Endodermal cell (in vitro differentiated cells): Measurements from ENCODE around the gene ALAD. TPM values are rescaled to one million over a fixed set of nuclear protein-coding genes. Genes with fewer than 3 reads are reported as not detected.
"Not testable (repeated sequence)": the region's sequence is repeated elsewhere in the genome, so short reads cannot be mapped to it uniquely, and the experiment has no call there.

Experiments used
- DNase-seq: peaks from one replicate; pipeline ENCODE4 v3.0.0-alpha.2; 2017
- H3K27ac ChIP-seq: 2 replicates; pipeline ENCODE4 v1.5.1; 2013; ENCODE audit warnings: mild to moderate bottlenecking, low read depth, low read length, moderate library complexity
- H3K27me3 ChIP-seq: 2 replicates; pipeline ENCODE4 v1.6.1; 2013; ENCODE audit warnings: mild to moderate bottlenecking, low read length, moderate library complexity; ENCODE audit not compliant: insufficient read depth, control insufficient read depth, poor library complexity, severe bottlenecking
- H3K36me3 ChIP-seq: 2 replicates; pipeline ENCODE4 v1.7.0; 2013; ENCODE audit warnings: mild to moderate bottlenecking, low read length, moderate library complexity; ENCODE audit not compliant: control insufficient read depth, insufficient read depth
- H3K4me1 ChIP-seq: one replicate; pipeline ENCODE4 v1.7.0; 2013; ENCODE audit warnings: low read length; ENCODE audit not compliant: control insufficient read depth, insufficient read depth
- H3K4me3 ChIP-seq: 2 replicates; pipeline ENCODE4 v1.5.1; 2013; ENCODE audit warnings: mild to moderate bottlenecking, low read length, moderate library complexity
- H3K9ac ChIP-seq: 2 replicates; pipeline ENCODE4 v1.6.1; 2013; ENCODE audit warnings: mild to moderate bottlenecking, low read length, moderate library complexity; ENCODE audit not compliant: poor library complexity, severe bottlenecking; ENCODE audit errors: extremely low read depth
- H3K9me3 ChIP-seq: 2 replicates; pipeline ENCODE4 v1.6.1; 2013; ENCODE audit warnings: mild to moderate bottlenecking, low read length, moderate library complexity; ENCODE audit not compliant: control insufficient read depth
- H3K27ac Mint-ChIP-seq: 2 replicates; pipeline ENCODE4 v1.8.0; 2020; ENCODE audit warnings: mixed read lengths
- H3K27me3 Mint-ChIP-seq: 2 replicates; pipeline ENCODE4 v1.8.0; 2021; ENCODE audit warnings: mild to moderate bottlenecking, mixed read lengths; ENCODE audit not compliant: insufficient read depth
- H3K36me3 Mint-ChIP-seq: 2 replicates; pipeline ENCODE4 v1.8.0; 2020; ENCODE audit warnings: low read depth, mixed read lengths
- H3K4me1 Mint-ChIP-seq: 2 replicates; pipeline ENCODE4 v1.8.0; 2020; ENCODE audit warnings: mixed read lengths
- H3K4me3 Mint-ChIP-seq: 2 replicates; pipeline ENCODE4 v1.8.0; 2020; ENCODE audit warnings: mild to moderate bottlenecking, moderate library complexity, mixed read lengths
- H3K9me3 Mint-ChIP-seq: 2 replicates; pipeline ENCODE4 v1.8.0; 2020; ENCODE audit warnings: mild to moderate bottlenecking, mixed read lengths
- CTCF ChIP-seq: fragments of 200-600 bp; sonication (generic); conservative IDR thresholded peaks from 2 replicates; pipeline ENCODE4 v1.5.0; 2021; ENCODE audit warnings: antibody characterized with exemption, mild to moderate bottlenecking
- WGBS, 2 experiments: methylation state at CpG; one replicate each; pipeline versions ENCODE4 v1.1.5 to v1.1.7; 2013; ENCODE audit warnings: missing lambda C conversion rate in 2 of 2, mixed read lengths in 1 of 2; ENCODE audit not compliant: insufficient coverage in 1 of 2, insufficient read length in 1 of 2; 5-methylcytosine and 5-hydroxymethylcytosine counted together
- total RNA-seq, 2 donors: library from RNA; stranded (reverse); fragmentation: NEBNext Ultra II Directional in 1 of 2; extraction: Animal tissue kit (Norgen Biotek cat#: 25700) in 1 of 2; gene quantifications; 2 replicates in 1 of 2; 3 replicates in 1 of 2; pipeline ENCODE4 v1.2.1, GENCODE V29; 2021

ALAD gene
- total RNA-seq, 2 donors from 2014 or later = 40.4 to 51.9 TPM

GRCh38 chr9:113381909-113382411 lies 19.1 kb downstream of the ALAD start:
- Mint-ChIP-seq H3K27ac (no peak overlapping the region), H3K4me3 (no peak overlapping the region), H3K27me3 (no peaks in the 10 kb centered on the region), H3K4me1 (peaks cover 22% of the 10 kb centered on the region), H3K36me3 (peaks cover 7% of the 10 kb centered on the region), H3K9me3 (no peaks in the 10 kb centered on the region)
- Histone ChIP-seq H3K4me1 (peaks cover 6% of the 10 kb centered on the region), H3K9me3 (no peaks in the 10 kb centered on the region), H3K36me3 (peaks cover 8% of the 10 kb centered on the region), H3K9ac (no peak overlapping the region), H3K4me3 (no peak overlapping the region), H3K27me3 (no peaks in the 10 kb centered on the region), H3K27ac (no peak overlapping the region)
- WGBS, 2 experiments = 92 to 95% methylated on average over 8 of the region's 8 CpGs
- no peak for DNase-seq
- no peak for TF ChIP-seq CTCF

DNA sequence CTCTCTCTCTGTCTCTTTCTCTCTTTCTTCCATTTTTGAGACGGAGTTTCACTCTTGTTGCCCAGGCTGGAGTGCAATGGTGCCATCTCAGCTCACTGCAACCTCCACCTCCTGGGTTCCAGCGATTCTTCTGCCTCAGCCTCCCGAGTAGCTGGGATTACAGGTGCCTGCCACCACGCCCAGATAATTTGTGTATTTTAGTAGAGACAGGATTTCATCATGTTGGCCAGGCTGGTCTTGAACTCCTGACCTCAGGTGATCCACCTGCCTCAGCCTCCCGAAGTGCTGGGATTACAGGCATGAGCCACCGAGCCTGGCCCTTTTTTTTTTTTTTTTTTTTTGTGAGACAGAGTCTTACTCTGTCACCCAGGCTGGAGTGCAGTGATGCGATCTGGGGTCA lies 19.6 kb downstream of the ALAD start:
- not testable (repeated sequence) for H3K4me3 Mint-ChIP-seq, H3K27ac Mint-ChIP-seq, H3K36me3 Mint-ChIP-seq, H3K27me3 Mint-ChIP-seq, H3K9me3 Mint-ChIP-seq, DNase-seq, H3K4me3 ChIP-seq, H3K9ac ChIP-seq, H3K36me3 ChIP-seq, H3K27me3 ChIP-seq, H3K9me3 ChIP-seq, H3K4me1 ChIP-seq, H3K27ac ChIP-seq
- WGBS, 2 experiments = 77 to 94% methylated on average over 2 to 7 of the region's 7 CpGs
- peaks cover 22% of the 10 kb centered on the region for H3K4me1 Mint-ChIP-seq

DNA sequence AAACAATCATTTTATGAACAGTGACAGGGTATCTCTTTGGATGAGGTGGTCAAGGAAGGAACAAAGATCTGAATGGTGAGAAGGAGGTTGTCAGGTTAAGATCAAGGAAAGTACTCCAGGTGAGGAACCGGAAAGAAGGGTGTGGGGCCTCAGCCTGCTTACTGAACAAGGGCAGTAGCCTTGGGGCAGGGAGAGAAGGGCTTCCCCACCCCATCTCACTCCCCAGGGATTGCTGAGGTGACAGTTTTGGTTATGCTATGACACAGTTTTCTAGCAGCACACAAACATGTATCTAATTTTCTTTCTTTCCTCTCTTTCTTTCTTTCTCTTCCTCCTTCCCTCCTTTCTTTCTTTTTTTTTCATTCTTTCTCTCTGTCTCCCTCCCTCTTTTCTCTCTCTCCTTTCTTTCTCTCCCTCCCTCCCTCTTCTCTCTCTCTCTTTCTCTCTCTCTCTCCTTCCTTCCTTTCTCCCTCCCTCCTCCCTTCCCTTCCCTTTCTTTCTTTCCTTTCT lies 20.2 kb downstream of the ALAD start:
- Histone ChIP-seq H3K27me3 (no peaks in the 10 kb centered on the region), H3K4me1 (peaks cover 6% of the 10 kb centered on the region), H3K4me3 (no peak overlapping the region), H3K36me3 (no peaks in the 10 kb centered on the region), H3K9me3 (no peaks in the 10 kb centered on the region), H3K27ac (no peak overlapping the region), H3K9ac (no peak overlapping the region)
- H3K27me3 Mint-ChIP-seq = no peaks in the 10 kb centered on the region
- DNase-seq = no peak
- H3K4me3 Mint-ChIP-seq = no peak overlapping the region
- peaks cover 22% of the 10 kb centered on the region for H3K4me1 Mint-ChIP-seq
- no peaks in the 10 kb centered on the region for H3K36me3 Mint-ChIP-seq
- no peak overlapping the region for H3K27ac Mint-ChIP-seq
- TF ChIP-seq CTCF = no peak
- H3K9me3 Mint-ChIP-seq = no peaks in the 10 kb centered on the region
- 80 to 82% methylated on average over 1 of the region's 1 CpG for WGBS, 2 experiments

DNA sequence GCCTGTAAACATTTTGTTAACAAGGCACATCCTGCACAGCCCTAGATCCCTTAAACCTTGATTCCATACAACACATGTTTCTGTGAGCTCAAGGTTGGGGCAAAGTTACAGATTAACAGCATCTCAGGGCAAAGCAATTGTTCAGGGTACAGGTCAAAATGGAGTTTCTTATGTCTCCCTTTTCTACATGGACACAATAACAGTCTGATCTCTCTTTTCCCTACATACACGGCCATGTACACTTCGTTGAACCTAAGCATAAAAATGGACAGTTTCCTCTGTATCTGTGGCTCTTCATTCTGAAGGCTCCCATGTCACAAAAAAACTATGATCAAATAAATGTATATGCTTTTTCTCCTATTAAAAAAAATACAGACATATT lies 21.3 kb downstream of the ALAD start:
- H3K4me3 ChIP-seq, H3K9me3 ChIP-seq, H3K36me3 ChIP-seq, H3K4me3 Mint-ChIP-seq, DNase-seq, H3K36me3 Mint-ChIP-seq, H3K9ac ChIP-seq, H3K27me3 Mint-ChIP-seq, H3K9me3 Mint-ChIP-seq, H3K27me3 ChIP-seq, H3K27ac Mint-ChIP-seq, H3K4me1 ChIP-seq, H3K27ac ChIP-seq: not testable (repeated sequence)
- peaks cover 24% of the 10 kb centered on the region for H3K4me1 Mint-ChIP-seq
- WGBS, 2 experiments = 78 to 100% methylated on average over 2 of the region's 2 CpGs

DNA sequence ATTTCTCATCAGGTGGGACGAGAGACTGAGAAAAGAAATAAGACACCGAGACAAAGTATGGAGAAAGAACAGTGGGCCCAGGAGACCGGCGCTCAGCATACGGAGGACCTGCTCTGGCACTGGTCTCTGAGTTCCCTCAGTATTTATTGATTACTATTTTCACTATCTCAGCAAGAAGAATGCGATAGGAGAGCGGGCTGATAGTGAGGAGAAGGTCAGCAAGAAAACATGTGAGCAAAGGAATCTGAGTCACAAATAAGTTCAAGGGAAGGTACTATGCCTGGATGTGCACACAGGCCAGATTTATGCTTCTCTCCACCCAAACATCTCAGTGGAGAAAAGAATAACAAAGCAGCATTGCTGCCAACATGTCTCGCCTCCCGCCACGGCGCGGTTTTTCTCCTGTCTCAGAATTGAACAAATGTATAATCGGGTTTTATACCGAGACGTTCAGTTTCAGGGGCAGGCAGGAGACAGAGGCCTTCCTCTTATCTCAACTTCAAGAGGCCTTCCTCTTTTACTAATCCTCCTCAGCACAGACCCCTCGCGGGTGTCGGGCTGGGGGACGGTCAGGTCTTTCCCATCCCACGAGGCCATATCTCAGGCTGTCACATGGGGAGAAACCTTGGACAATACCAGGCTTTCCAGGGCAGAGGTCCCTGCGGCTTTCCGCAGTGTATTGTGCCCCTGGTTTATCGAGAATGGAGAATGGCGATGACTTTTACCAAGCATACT lies 21.8 kb downstream of the ALAD start:
- peaks cover 14% of the 10 kb centered on the region for H3K36me3 ChIP-seq
- DNase-seq, H3K27me3 Mint-ChIP-seq, H3K9ac ChIP-seq, H3K27ac ChIP-seq, H3K27me3 ChIP-seq, H3K4me3 ChIP-seq, H3K4me1 ChIP-seq, H3K9me3 ChIP-seq, H3K9me3 Mint-ChIP-seq, H3K4me3 Mint-ChIP-seq: not testable (repeated sequence)
- H3K36me3 Mint-ChIP-seq = peaks cover 12% of the 10 kb centered on the region
- H3K27ac Mint-ChIP-seq = peak overlapping the region; percentile 31
- peaks cover 24% of the 10 kb centered on the region for H3K4me1 Mint-ChIP-seq
- WGBS, 2 experiments = 78 to 82% methylated on average over 19 to 23 of the region's 24 CpGs
